Gastrocnemius medialis (tissue), 4 donors: ENCODE data around the gene EXOC7.

ENCODE experiments used
- CTCF ChIP-seq, 5 experiments: fragments of 450-650 bp in 3 of 5; fragments of 200-600 bp in 2 of 5; sonication (generic) in 2 of 5; IDR thresholded peaks in 4 of 5; conservative IDR thresholded peaks in 1 of 5; 1 replicate in 4 of 5; 2 replicates in 1 of 5; pipeline ENCODE4 v1.5.1; 2016 to 2019; ENCODE audit warnings: antibody characterized with exemption in 5 of 5, mild to moderate bottlenecking in 3 of 5, moderate library complexity in 3 of 5
- POLR2A ChIP-seq, 2 donors: fragments of 450-650 bp; IDR thresholded peaks; one replicate each; pipeline ENCODE4 v1.6.1; 2017; ENCODE audit warnings: antibody characterized with exemption in 2 of 2, mild to moderate bottlenecking in 2 of 2, moderate library complexity in 2 of 2

DNA sequence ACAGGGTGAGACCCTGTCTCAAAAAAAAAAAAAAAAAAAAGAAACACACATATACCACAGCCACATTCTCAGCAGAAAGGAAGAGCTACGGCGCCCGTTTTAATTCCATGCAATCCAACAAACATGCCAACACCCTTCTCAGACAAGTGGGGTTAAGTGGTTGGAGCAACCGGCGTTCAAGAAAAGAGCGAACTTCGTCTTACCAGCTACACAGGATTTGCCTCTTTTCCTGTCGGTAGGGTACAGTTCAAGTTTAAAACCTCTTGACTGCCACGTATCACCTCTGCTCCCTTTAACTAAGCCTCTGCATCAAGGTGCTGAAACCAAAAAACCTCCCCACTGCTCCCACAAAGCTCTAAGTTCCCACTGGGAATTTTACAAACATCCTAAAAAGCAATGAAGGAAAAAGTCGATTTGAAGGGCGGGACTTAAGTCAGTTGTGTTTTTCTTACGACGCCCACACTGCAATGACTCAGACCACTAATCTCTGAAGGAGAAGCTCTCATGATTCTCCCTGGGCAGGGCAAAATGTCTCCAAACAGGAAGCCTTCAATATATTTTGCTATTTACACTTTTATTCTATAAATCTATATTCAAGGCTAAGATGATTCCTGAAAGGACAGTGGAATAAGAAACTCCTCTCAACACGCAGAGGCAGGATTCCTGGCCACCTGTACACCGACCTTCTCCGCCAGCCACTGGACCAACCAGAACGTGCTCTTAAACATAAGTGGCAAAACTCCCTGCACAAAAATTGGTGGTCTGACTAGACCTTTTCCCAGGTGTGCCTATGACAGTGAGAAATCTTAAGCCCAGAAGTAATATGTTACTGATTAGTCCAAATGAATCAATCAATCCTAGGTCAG, 50.1 kb downstream of the EXOC7 start:
- no peak for TF ChIP-seq CTCF (IDR thresholded peaks at IDR 0.05 in 4 of 5, conservative IDR thresholded peaks at IDR 0.05 in 1 of 5)
- TF ChIP-seq POLR2A (IDR thresholded peaks at IDR 0.05), result no peak
